ENCODE data around the gene AUTS2.

AUTS2 gene

GRCh38 chr7:69624435-69625230 is 26.4 kb downstream of the AUTS2 start:
- no peak for DNase-seq (ENCODE audit: low read depth)

- DNase-seq (ENCODE audit: low read depth) = no peak
Measured at GRCh38 chr7:69625238-69625637, 27.0 kb downstream of the AUTS2 start.

- DNase-seq (ENCODE audit: low read depth) = no peak
Measured at GRCh38 chr7:69625798-69626197, 27.5 kb downstream of the AUTS2 start.

- no peak for DNase-seq (ENCODE audit: low read depth)
Measured at GRCh38 chr7:69630292-69630691, 32.0 kb downstream of the AUTS2 start.

- no peak for DNase-seq (ENCODE audit: low read depth)
Measured at GRCh38 chr7:69631131-69631530, 32.9 kb downstream of the AUTS2 start.

GRCh38 chr7:69632280-69632679 is 34.0 kb downstream of the AUTS2 start:
- DNase-seq (ENCODE audit: low read depth) = no peak

GRCh38 chr7:69633122-69633831 is 35.0 kb downstream of the AUTS2 start:
- DNase-seq (ENCODE audit: low read depth) = no peak

- no peak for DNase-seq (ENCODE audit: low read depth)
Measured at GRCh38 chr7:69635555-69636185, 37.4 kb downstream of the AUTS2 start.

- DNase-seq (ENCODE audit: low read depth) = no peak
Measured at GRCh38 chr7:69638674-69639073, 40.4 kb downstream of the AUTS2 start.

- DNase-seq (ENCODE audit: low read depth) = no peak
Measured at GRCh38 chr7:69640216-69640615, 41.9 kb downstream of the AUTS2 start.

- DNase-seq (ENCODE audit: low read depth) = no peak
Measured at GRCh38 chr7:69640925-69641594, 42.8 kb downstream of the AUTS2 start.

GRCh38 chr7:69643265-69643664 is 45.0 kb downstream of the AUTS2 start:
- no peak for DNase-seq (ENCODE audit: low read depth)

GRCh38 chr7:69643708-69644445 is 45.6 kb downstream of the AUTS2 start:
- DNase-seq (ENCODE audit: low read depth) = no peak

GRCh38 chr7:69645683-69646082 is 47.4 kb downstream of the AUTS2 start:
- DNase-seq (ENCODE audit: low read depth) = no peak

GRCh38 chr7:69651101-69651590 is 52.9 kb downstream of the AUTS2 start:
- DNase-seq (ENCODE audit: low read depth) = no peak

GRCh38 chr7:69652947-69653701 is 54.8 kb downstream of the AUTS2 start:
- no peak for DNase-seq (ENCODE audit: low read depth)

- DNase-seq (ENCODE audit: low read depth) = no peak
Measured at GRCh38 chr7:69653806-69654205, 55.5 kb downstream of the AUTS2 start.

GRCh38 chr7:69654381-69654780 is 56.1 kb downstream of the AUTS2 start:
- no peak for DNase-seq (ENCODE audit: low read depth)

GRCh38 chr7:69654849-69655707 is 56.8 kb downstream of the AUTS2 start:
- no peak for DNase-seq (ENCODE audit: low read depth)

GRCh38 chr7:69656077-69656476 is 57.8 kb downstream of the AUTS2 start:
- no peak for DNase-seq (ENCODE audit: low read depth)
